GM23338 (cell line): Measurements from ENCODE around the gene EXOC4. TPM values are rescaled to one million over a fixed set of nuclear protein-coding genes. Genes with fewer than 3 reads are reported as not detected.
A peak's percentile ranks its signal among the peaks of the same experiment; 100 is the strongest.

Experiments used
- ATAC-seq: fragments of 200-7000 bp; cut with Tn5 transposase; 3 replicates; pipeline ENCODE4 v1.9.1; 2020
- DNase-seq: peaks from one replicate; pipeline ENCODE4 v3.0.0-alpha.2; 2015; ENCODE audit warnings: low spot score
- H2AFZ ChIP-seq: fragments of 200-600 bp; sonication (generic); 2 replicates; pipeline ENCODE4 v1.8.0; 2016; ENCODE audit warnings: antibody characterized with exemption, mild to moderate bottlenecking, moderate library complexity
- H3F3A ChIP-seq: fragments of 200-600 bp; sonication (generic); replicated peaks from 2 replicates; pipeline ENCODE4 v1.8.0; 2017; ENCODE audit warnings: antibody characterized with exemption, mixed run types, low read depth
- H3K27ac ChIP-seq: fragments of 200-600 bp; sonication (generic); 2 replicates; pipeline ENCODE4 v1.6.1; 2016; ENCODE audit warnings: low read depth
- H3K27me3 ChIP-seq: fragments of 200-600 bp; sonication (generic); 2 replicates; pipeline ENCODE4 v1.8.0; 2016; ENCODE audit warnings: mild to moderate bottlenecking, mixed run types, moderate library complexity; ENCODE audit not compliant: insufficient read depth
- H3K36me3 ChIP-seq: fragments of 200-600 bp; sonication (generic); 2 replicates; pipeline ENCODE4 v1.8.0; 2016; ENCODE audit warnings: mild to moderate bottlenecking; ENCODE audit not compliant: insufficient read depth
- H3K4me1 ChIP-seq: fragments of 200-600 bp; sonication (generic); 2 replicates; pipeline ENCODE4 v1.8.0; 2016; ENCODE audit warnings: mild to moderate bottlenecking, moderate library complexity; ENCODE audit not compliant: insufficient read depth
- H3K4me2 ChIP-seq: fragments of 200-600 bp; sonication (generic); 2 replicates; pipeline ENCODE4 v1.7.1; 2017; ENCODE audit warnings: mixed run types
- H3K4me3 ChIP-seq: fragments of 200-600 bp; sonication (generic); 2 replicates; pipeline ENCODE4 v1.6.1; 2016; ENCODE audit warnings: mixed run types
- H3K79me2 ChIP-seq: fragments of 200-600 bp; sonication (generic); replicated peaks from 2 replicates; pipeline ENCODE4 v1.8.0; 2017; ENCODE audit warnings: mild to moderate bottlenecking; ENCODE audit not compliant: insufficient read depth
- H3K9me2 ChIP-seq: fragments of 200-600 bp; sonication (generic); 2 replicates; pipeline ENCODE4 v1.8.0; 2017; ENCODE audit not compliant: insufficient read depth
- H4K20me1 ChIP-seq: fragments of 200-600 bp; sonication (generic); replicated peaks from 2 replicates; pipeline ENCODE4 v1.8.0; 2017; ENCODE audit warnings: mild to moderate bottlenecking; ENCODE audit not compliant: insufficient read depth
- H3K27ac Mint-ChIP-seq: 2 replicates; pipeline ENCODE4 v1.8.0; 2020; ENCODE audit warnings: inconsistent platforms, mild to moderate bottlenecking, moderate library complexity, mixed read lengths
- H3K27me3 Mint-ChIP-seq: 3 replicates; pipeline ENCODE4 v1.8.0; 2022; ENCODE audit warnings: low read depth, mild to moderate bottlenecking, moderate library complexity, mixed read lengths, inconsistent platforms; ENCODE audit not compliant: insufficient read depth, poor library complexity
- H3K36me3 Mint-ChIP-seq: 3 replicates; pipeline ENCODE4 v1.8.0; 2021; ENCODE audit warnings: low read depth, mild to moderate bottlenecking, inconsistent platforms, moderate library complexity, mixed read lengths
- H3K4me1 Mint-ChIP-seq: 3 replicates; pipeline ENCODE4 v1.8.0; 2020; ENCODE audit warnings: mild to moderate bottlenecking, inconsistent platforms, mixed read lengths
- H3K4me3 Mint-ChIP-seq: 3 replicates; pipeline ENCODE4 v1.8.0; 2021; ENCODE audit warnings: moderate library complexity, mild to moderate bottlenecking, inconsistent platforms, mixed read lengths
- H3K9me3 Mint-ChIP-seq: 3 replicates; pipeline ENCODE4 v1.8.0; 2020; ENCODE audit warnings: moderate library complexity, mild to moderate bottlenecking, inconsistent platforms, mixed read lengths
- CREB1 ChIP-seq: fragments of 250-450 bp; sonication (Bioruptor Pico); IDR thresholded peaks from 2 replicates; pipeline ENCODE4 v1.5.0; 2020; ENCODE audit warnings: low read depth, mild to moderate bottlenecking, moderate library complexity
- EZH2 ChIP-seq: fragments of 200-600 bp; sonication (generic); IDR thresholded peaks from one replicate; pipeline ENCODE4 v1.8.0; 2017; ENCODE audit warnings: antibody characterized with exemption, mild to moderate bottlenecking, low read depth; ENCODE audit not compliant: unreplicated experiment
- EZH2phosphoT487 ChIP-seq: fragments of 200-600 bp; sonication (generic); IDR thresholded peaks from one replicate; pipeline ENCODE4 v1.8.1; 2018; ENCODE audit warnings: antibody characterized with exemption; ENCODE audit not compliant: unreplicated experiment
- JUNB ChIP-seq: IDR thresholded peaks from one replicate; pipeline ENCODE4 v1.6.1; 2016; ENCODE audit warnings: antibody characterized with exemption; ENCODE audit not compliant: unreplicated experiment
- NANOG ChIP-seq: IDR thresholded peaks from 2 replicates; pipeline ENCODE4 v1.6.1; 2016; ENCODE audit warnings: antibody characterized with exemption, borderline replicate concordance
- POLR2AphosphoS5 ChIP-seq: IDR thresholded peaks from 2 replicates; pipeline ENCODE4 v1.6.1; 2016; ENCODE audit warnings: antibody characterized with exemption, low read depth
- STAT1 ChIP-seq: IDR thresholded peaks from one replicate; pipeline ENCODE4 v1.6.1; 2016; ENCODE audit warnings: antibody characterized with exemption; ENCODE audit not compliant: unreplicated experiment
- ZNF114 ChIP-seq: fragments of 250-450 bp; sonication (Bioruptor Pico); IDR thresholded peaks from 2 replicates; pipeline ENCODE4 v1.5.0; 2020; ENCODE audit warnings: mild to moderate bottlenecking, moderate library complexity
- polyA plus RNA-seq: library from polyadenylated mRNA; unstranded; fragments of >200 nt; fragmentation: Nextera tagmentation; extraction: Ambion mirVana; gene quantifications from 2 replicates; pipeline ENCODE4 v1.2.1, GENCODE V29; 2016
- total RNA-seq: library from RNA; depleted of rRNA; stranded (reverse); fragments of >200 nt; shearing (Covaris generic); gene quantifications from 2 replicates; pipeline ENCODE4 v1.2.3, GENCODE V29; 2014
- TF ChIP-seq, protein P1 (sequence below), 2 experiments: fragments of 200-600 bp in 1 of 2; sonication (generic) in 1 of 2; conservative IDR thresholded peaks; 2 replicates each; pipeline versions ENCODE4 v1.5.1 to v1.6.1; 2016 to 2017; ENCODE audit warnings: antibody characterized with exemption in 2 of 2, low read depth in 2 of 2, mild to moderate bottlenecking in 2 of 2, moderate library complexity in 1 of 2
- TF ChIP-seq, protein P2 (sequence below): IDR thresholded peaks from 2 replicates; pipeline ENCODE4 v1.6.1; 2016; ENCODE audit warnings: antibody characterized with exemption
- TF ChIP-seq, protein P3 (sequence below): IDR thresholded peaks from one replicate; pipeline ENCODE4 v1.6.1; 2018; ENCODE audit warnings: antibody characterized with exemption; ENCODE audit not compliant: unreplicated experiment

The EXOC4 gene
- total and polyA plus RNA-seq, 2 experiments from 2014 or later: 37.5 to 52.7 TPM

DNA sequence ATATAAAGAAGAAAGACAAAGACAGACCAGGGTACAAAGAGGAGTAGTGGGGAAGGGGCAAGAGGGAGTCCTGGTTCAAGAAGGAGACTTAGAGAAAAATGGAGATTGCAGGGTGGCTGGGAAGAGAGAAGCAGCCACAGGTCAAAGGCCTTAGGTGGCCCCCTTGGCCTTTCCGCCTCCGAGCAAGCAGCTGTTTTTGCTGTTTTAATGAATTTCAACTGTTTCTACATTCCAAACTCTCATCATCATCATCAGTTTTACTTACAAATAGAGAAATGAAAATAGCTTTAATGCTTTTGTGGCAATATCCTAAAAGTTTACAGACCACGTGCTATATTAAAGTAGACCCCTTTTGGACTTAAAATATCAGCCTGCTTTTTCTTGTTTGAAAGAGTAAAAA lies 399.7 kb downstream of the EXOC4 start:
- H3K9me2 ChIP-seq: no peaks in the 10 kb centered on the region
- no peak overlapping the region for H3K4me3 Mint-ChIP-seq
- no peaks in the 10 kb centered on the region for H3F3A ChIP-seq
- no peak overlapping the region for H3K4me2 ChIP-seq
- H3K27ac Mint-ChIP-seq: peak overlapping the region; percentile 31; the same call in 1 of the 2 replicates
- H4K20me1 ChIP-seq: no peaks in the 10 kb centered on the region
- H2AFZ ChIP-seq: no peak overlapping the region
- H3K4me1 ChIP-seq: no peaks in the 10 kb centered on the region
- TF ChIP-seq, protein P1, sequence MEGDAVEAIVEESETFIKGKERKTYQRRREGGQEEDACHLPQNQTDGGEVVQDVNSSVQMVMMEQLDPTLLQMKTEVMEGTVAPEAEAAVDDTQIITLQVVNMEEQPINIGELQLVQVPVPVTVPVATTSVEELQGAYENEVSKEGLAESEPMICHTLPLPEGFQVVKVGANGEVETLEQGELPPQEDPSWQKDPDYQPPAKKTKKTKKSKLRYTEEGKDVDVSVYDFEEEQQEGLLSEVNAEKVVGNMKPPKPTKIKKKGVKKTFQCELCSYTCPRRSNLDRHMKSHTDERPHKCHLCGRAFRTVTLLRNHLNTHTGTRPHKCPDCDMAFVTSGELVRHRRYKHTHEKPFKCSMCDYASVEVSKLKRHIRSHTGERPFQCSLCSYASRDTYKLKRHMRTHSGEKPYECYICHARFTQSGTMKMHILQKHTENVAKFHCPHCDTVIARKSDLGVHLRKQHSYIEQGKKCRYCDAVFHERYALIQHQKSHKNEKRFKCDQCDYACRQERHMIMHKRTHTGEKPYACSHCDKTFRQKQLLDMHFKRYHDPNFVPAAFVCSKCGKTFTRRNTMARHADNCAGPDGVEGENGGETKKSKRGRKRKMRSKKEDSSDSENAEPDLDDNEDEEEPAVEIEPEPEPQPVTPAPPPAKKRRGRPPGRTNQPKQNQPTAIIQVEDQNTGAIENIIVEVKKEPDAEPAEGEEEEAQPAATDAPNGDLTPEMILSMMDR (conservative IDR thresholded peaks at IDR 0.05; ENCODE audit: low read depth in 2 of 2): no peak
- DNase-seq (no peak), ATAC-seq (no peak)
- H3K36me3 Mint-ChIP-seq: no peaks in the 10 kb centered on the region
- no peaks in the 10 kb centered on the region for H3K27me3 Mint-ChIP-seq
- no peaks in the 10 kb centered on the region for H3K27me3 ChIP-seq
- H3K9me3 Mint-ChIP-seq: no peaks in the 10 kb centered on the region
- no peaks in the 10 kb centered on the region for H3K36me3 ChIP-seq
- H3K27ac ChIP-seq: no peak overlapping the region
- no peaks in the 10 kb centered on the region for H3K79me2 ChIP-seq
- H3K4me1 Mint-ChIP-seq: peaks cover 3% of the 10 kb centered on the region; the same call in 1 of the 3 replicates
- H3K4me3 ChIP-seq: no peak overlapping the region

DNA sequence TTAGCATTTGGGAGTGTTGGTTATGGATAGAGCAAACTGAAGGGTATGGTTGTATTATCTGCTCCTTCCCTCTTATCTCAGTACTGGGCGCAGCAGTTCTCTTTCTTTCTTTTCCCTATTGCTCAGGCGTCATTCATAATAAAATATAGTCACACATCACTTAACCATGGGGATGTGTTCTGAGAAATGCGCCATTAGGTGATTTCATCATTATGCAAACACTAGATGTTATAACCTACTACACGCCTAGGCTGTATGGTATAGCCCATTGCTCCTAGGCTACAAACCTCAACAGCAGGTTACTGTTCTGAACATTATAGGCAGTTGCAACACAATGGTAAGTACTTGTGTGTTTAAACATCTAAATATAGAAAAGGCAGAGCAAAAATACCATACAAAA lies 401.7 kb downstream of the EXOC4 start:
- peaks cover 8% of the 10 kb centered on the region for H3K4me1 Mint-ChIP-seq
- no peaks in the 10 kb centered on the region for H3K27me3 Mint-ChIP-seq
- TF ChIP-seq JUNB (no peak), STAT1 (no peak), EZH2 (no peak), ZNF114 (CRISPR knock-in tag) (no peak), CREB1 (CRISPR knock-in tag) (no peak), NANOG (no peak), EZH2phosphoT487 (no peak), POLR2AphosphoS5 (no peak)
- TF ChIP-seq, protein P1 (conservative IDR thresholded peaks at IDR 0.05; ENCODE audit: low read depth in 2 of 2): no peak
- TF ChIP-seq, protein P2, sequence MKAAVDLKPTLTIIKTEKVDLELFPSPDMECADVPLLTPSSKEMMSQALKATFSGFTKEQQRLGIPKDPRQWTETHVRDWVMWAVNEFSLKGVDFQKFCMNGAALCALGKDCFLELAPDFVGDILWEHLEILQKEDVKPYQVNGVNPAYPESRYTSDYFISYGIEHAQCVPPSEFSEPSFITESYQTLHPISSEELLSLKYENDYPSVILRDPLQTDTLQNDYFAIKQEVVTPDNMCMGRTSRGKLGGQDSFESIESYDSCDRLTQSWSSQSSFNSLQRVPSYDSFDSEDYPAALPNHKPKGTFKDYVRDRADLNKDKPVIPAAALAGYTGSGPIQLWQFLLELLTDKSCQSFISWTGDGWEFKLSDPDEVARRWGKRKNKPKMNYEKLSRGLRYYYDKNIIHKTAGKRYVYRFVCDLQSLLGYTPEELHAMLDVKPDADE: no peak
- TF ChIP-seq, protein P3, sequence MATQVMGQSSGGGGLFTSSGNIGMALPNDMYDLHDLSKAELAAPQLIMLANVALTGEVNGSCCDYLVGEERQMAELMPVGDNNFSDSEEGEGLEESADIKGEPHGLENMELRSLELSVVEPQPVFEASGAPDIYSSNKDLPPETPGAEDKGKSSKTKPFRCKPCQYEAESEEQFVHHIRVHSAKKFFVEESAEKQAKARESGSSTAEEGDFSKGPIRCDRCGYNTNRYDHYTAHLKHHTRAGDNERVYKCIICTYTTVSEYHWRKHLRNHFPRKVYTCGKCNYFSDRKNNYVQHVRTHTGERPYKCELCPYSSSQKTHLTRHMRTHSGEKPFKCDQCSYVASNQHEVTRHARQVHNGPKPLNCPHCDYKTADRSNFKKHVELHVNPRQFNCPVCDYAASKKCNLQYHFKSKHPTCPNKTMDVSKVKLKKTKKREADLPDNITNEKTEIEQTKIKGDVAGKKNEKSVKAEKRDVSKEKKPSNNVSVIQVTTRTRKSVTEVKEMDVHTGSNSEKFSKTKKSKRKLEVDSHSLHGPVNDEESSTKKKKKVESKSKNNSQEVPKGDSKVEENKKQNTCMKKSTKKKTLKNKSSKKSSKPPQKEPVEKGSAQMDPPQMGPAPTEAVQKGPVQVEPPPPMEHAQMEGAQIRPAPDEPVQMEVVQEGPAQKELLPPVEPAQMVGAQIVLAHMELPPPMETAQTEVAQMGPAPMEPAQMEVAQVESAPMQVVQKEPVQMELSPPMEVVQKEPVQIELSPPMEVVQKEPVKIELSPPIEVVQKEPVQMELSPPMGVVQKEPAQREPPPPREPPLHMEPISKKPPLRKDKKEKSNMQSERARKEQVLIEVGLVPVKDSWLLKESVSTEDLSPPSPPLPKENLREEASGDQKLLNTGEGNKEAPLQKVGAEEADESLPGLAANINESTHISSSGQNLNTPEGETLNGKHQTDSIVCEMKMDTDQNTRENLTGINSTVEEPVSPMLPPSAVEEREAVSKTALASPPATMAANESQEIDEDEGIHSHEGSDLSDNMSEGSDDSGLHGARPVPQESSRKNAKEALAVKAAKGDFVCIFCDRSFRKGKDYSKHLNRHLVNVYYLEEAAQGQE: no peak
- no peak overlapping the region for H2AFZ ChIP-seq
- H4K20me1 ChIP-seq: no peaks in the 10 kb centered on the region
- DNase-seq (no peak), ATAC-seq (no peak)
- H3K27me3 ChIP-seq: no peaks in the 10 kb centered on the region
- no peaks in the 10 kb centered on the region for H3K79me2 ChIP-seq
- H3K36me3 ChIP-seq: no peaks in the 10 kb centered on the region
- H3K9me2 ChIP-seq: no peaks in the 10 kb centered on the region
- H3K27ac Mint-ChIP-seq: no peak overlapping the region
- H3K4me3 Mint-ChIP-seq: no peak overlapping the region
- H3K4me2 ChIP-seq: no peak overlapping the region
- H3F3A ChIP-seq: no peaks in the 10 kb centered on the region
- no peaks in the 10 kb centered on the region for H3K9me3 Mint-ChIP-seq
- no peak overlapping the region for H3K27ac ChIP-seq
- H3K4me1 ChIP-seq: no peaks in the 10 kb centered on the region
- no peaks in the 10 kb centered on the region for H3K36me3 Mint-ChIP-seq
- no peak overlapping the region for H3K4me3 ChIP-seq
